GM19324 (cell line): ENCODE measurements around the gene SIRT3.

Source experiments
- ATAC-seq: cut with Tn5 transposase; IDR thresholded peaks from one replicate; pipeline ENCODE4 v1.9.1; 2021; ENCODE audit warnings: mild to moderate bottlenecking, moderate library complexity; ENCODE audit not compliant: unreplicated experiment, low FRiP score

The SIRT3 gene

GRCh38 chr11:217704-218103 lies 18.4 kb downstream of the SIRT3 start:
- no peak for ATAC-seq

- ATAC-seq, result no peak
Measured at GRCh38 chr11:216081-216974, 19.8 kb downstream of the SIRT3 start.

GRCh38 chr11:215581-216037 lies 20.5 kb downstream of the SIRT3 start:
- no peak for ATAC-seq

GRCh38 chr11:214083-214482 lies 22.1 kb downstream of the SIRT3 start:
- no peak for ATAC-seq

GRCh38 chr11:213111-213510 lies 23.0 kb downstream of the SIRT3 start:
- ATAC-seq, result no peak

- no peak for ATAC-seq
Measured at GRCh38 chr11:212150-213100, 23.7 kb downstream of the SIRT3 start.

- no peak for ATAC-seq
Measured at GRCh38 chr11:211741-212140, 24.4 kb downstream of the SIRT3 start.

GRCh38 chr11:211295-211694 lies 24.8 kb downstream of the SIRT3 start:
- ATAC-seq, result no peak

GRCh38 chr11:210803-211180 lies 25.4 kb downstream of the SIRT3 start:
- ATAC-seq, result no peak

- ATAC-seq, result no peak
Measured at GRCh38 chr11:210122-210802, 25.9 kb downstream of the SIRT3 start.

GRCh38 chr11:209275-210121 lies 26.6 kb downstream of the SIRT3 start:
- no peak for ATAC-seq

GRCh38 chr11:208917-209260 lies 27.3 kb downstream of the SIRT3 start:
- ATAC-seq, result no peak

- peak; percentile 44 for ATAC-seq
Measured at GRCh38 chr11:208181-208916, 27.8 kb downstream of the SIRT3 start.

- no peak for ATAC-seq
Measured at GRCh38 chr11:207863-208180, 28.3 kb downstream of the SIRT3 start.

- peak; percentile 80 for ATAC-seq
Measured at GRCh38 chr11:207208-207862, 28.8 kb downstream of the SIRT3 start, which contains the start of the genes BET1L and RIC8A. BET1L (minus strand) TSS chr11:207399; CDS start chr11:207321, 78 bp downstream. RIC8A (plus strand) TSS chr11:207708; CDS start chr11:208855, 1,147 bp downstream.

GRCh38 chr11:206526-207207 lies 29.5 kb downstream of the SIRT3 start:
- no peak for ATAC-seq

- no peak for ATAC-seq
Measured at GRCh38 chr11:206002-206384, 30.1 kb downstream of the SIRT3 start.
